ENCODE measurements around the gene LIMK1. TPM values are rescaled to one million over a fixed set of nuclear protein-coding genes. Genes with fewer than 3 reads are reported as not detected.

The LIMK1 gene
- total RNA-seq, 4 donors from 2014 or later, result 10.4 to 31.0 (median 14.6) TPM

- no peak for DNase-seq (ENCODE audit: low spot score)
- TF ChIP-seq CTCF (IDR thresholded peaks at IDR 0.05), result no peak
- no peak for ATAC-seq (ENCODE audit: low FRiP score)
Measured at GRCh38 chr7:74084722-74085578, 1.3 kb downstream of the LIMK1 start.

GRCh38 chr7:74087791-74088453 is 4.3 kb downstream of the LIMK1 start:
- no peak for DNase-seq (ENCODE audit: low spot score)
- no peak for TF ChIP-seq CTCF (IDR thresholded peaks at IDR 0.05)
- ATAC-seq (ENCODE audit: low FRiP score), result no peak

- ATAC-seq (ENCODE audit: low FRiP score) (no peak), DNase-seq (ENCODE audit: low spot score) (no peak)
- TF ChIP-seq CTCF (IDR thresholded peaks at IDR 0.05), result no peak
Measured at GRCh38 chr7:74092321-74092963, 8.8 kb downstream of the LIMK1 start.

- ATAC-seq (ENCODE audit: low FRiP score), result no peak
- TF ChIP-seq CTCF (IDR thresholded peaks at IDR 0.05), result no peak
- no peak for DNase-seq (ENCODE audit: low spot score)
Measured at GRCh38 chr7:74092964-74093471, 9.4 kb downstream of the LIMK1 start.

GRCh38 chr7:74093671-74094223 is 10.1 kb downstream of the LIMK1 start:
- ATAC-seq (ENCODE audit: low FRiP score) (peak; percentile 2), DNase-seq (ENCODE audit: low spot score) (no peak)
- TF ChIP-seq CTCF (IDR thresholded peaks at IDR 0.05), result no peak

- DNase-seq (ENCODE audit: low spot score), result peak; percentile 75
- TF ChIP-seq CTCF (IDR thresholded peaks at IDR 0.05), result no peak
- peak; percentile 70 for ATAC-seq (ENCODE audit: low FRiP score)
Measured at GRCh38 chr7:74094224-74095101, 10.9 kb downstream of the LIMK1 start.
